T-helper 17 cell (primary cell): Measurements from ENCODE around the gene F5. TPM values are rescaled to one million over a fixed set of nuclear protein-coding genes. Genes with fewer than 3 reads are reported as not detected.

Source experiments
- ATAC-seq: fragments of 150-1000 bp; cut with Tn5 transposase; 2 replicates; pipeline ENCODE4 v1.10.0; 2021; ENCODE audit warnings: mild to moderate bottlenecking, moderate library complexity
- DNase-seq, 3 donors: peaks; one replicate each; pipeline versions ENCODE4 v3.0.0 to v3.0.0-alpha.2; 2020 to 2021
- H3K9me3 ChIP-seq: one replicate; pipeline ENCODE4 v1.7.0; 2013; ENCODE audit warnings: low read length, mild to moderate bottlenecking; ENCODE audit not compliant: control insufficient read depth, poor library complexity, severe bottlenecking
- H3K27ac Mint-ChIP-seq: one replicate; pipeline ENCODE4 v1.8.0; 2022; ENCODE audit warnings: mild to moderate bottlenecking, moderate library complexity, mixed read lengths
- H3K27me3 Mint-ChIP-seq: one replicate; pipeline ENCODE4 v1.8.0; 2022; ENCODE audit warnings: mixed read lengths
- H3K36me3 Mint-ChIP-seq: one replicate; pipeline ENCODE4 v1.8.0; 2022; ENCODE audit warnings: low read depth, mixed read lengths
- H3K4me1 Mint-ChIP-seq: one replicate; pipeline ENCODE4 v1.8.0; 2022; ENCODE audit warnings: mild to moderate bottlenecking, mixed read lengths
- H3K4me3 Mint-ChIP-seq: one replicate; pipeline ENCODE4 v1.8.0; 2022; ENCODE audit warnings: mild to moderate bottlenecking, moderate library complexity, mixed read lengths
- total RNA-seq, 4 donors: library from RNA in 2 of 4; stranded (reverse) in 2 of 4; gene quantifications; one replicate each; pipeline ENCODE4 v1.2.3 and lab custom pipeline; 2022 to 2026

Gene F5
- total RNA-seq, 2 donors from 2014 or later, result 24.3 to 33.0 TPM

- peaks cover 4% of the 10 kb centered on the region for H3K36me3 Mint-ChIP-seq
- ATAC-seq (peak; percentile 99), DNase-seq (peak; percentile 84 to 88 (median 86))
- peaks cover 29% of the 10 kb centered on the region for H3K4me1 Mint-ChIP-seq
- peak within 1 kb of the TSS; percentile 91 for H3K27ac Mint-ChIP-seq
- H3K4me3 Mint-ChIP-seq, result peak within 1 kb of the TSS; percentile 98
- H3K9me3 ChIP-seq, result no peaks in the 10 kb centered on the region
- H3K27me3 Mint-ChIP-seq, result peaks cover 15% of the 10 kb centered on the region
Measured at GRCh38 chr1:169485431-169486280, 100.6 kb downstream of the F5 start, which contains the start of gene SLC19A2. Gene SLC19A2, minus strand, starts transcription at chr1:169485944. Its CDS starts 178 bp downstream, at chr1:169485766.

GRCh38 chr1:169484683-169485430 is 101.4 kb downstream of the F5 start:
- H3K27ac Mint-ChIP-seq, result peak overlapping the region; percentile 91
- peaks cover 31% of the 10 kb centered on the region for H3K4me1 Mint-ChIP-seq
- DNase-seq (no peak), ATAC-seq (peak; percentile 24)
- no peaks in the 10 kb centered on the region for H3K9me3 ChIP-seq
- peak overlapping the region; percentile 98 for H3K4me3 Mint-ChIP-seq
- peaks cover 15% of the 10 kb centered on the region for H3K27me3 Mint-ChIP-seq
- peaks cover 4% of the 10 kb centered on the region for H3K36me3 Mint-ChIP-seq

DNA sequence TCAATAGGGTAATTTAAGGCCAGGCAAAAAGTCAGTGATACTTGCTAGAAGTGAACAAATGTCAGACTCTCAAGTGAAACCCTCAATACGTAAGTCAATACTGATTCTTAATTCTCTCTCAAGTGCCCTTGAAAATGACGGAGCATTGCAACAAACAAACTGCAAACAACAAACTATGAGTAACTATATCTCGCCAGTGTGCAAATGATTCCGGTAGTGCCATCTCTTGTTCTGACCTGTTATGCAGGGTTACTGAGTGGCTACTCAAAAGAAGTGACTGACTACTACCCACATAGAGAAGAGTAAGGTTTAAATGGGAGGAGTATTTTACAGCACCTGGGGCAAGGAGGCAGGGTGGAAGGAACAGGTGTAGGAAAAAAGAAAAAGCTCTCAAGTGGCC is 102.2 kb downstream of the F5 start:
- Mint-ChIP-seq H3K27me3 (peaks cover 15% of the 10 kb centered on the region), H3K27ac (no peak overlapping the region), H3K4me1 (peaks cover 33% of the 10 kb centered on the region), H3K4me3 (peak overlapping the region; percentile 98), H3K36me3 (peaks cover 4% of the 10 kb centered on the region)
- no peaks in the 10 kb centered on the region for H3K9me3 ChIP-seq
- ATAC-seq (no peak), DNase-seq (no peak)

- peak overlapping the region; percentile 98 for H3K4me3 Mint-ChIP-seq
- H3K27me3 Mint-ChIP-seq, result peaks cover 15% of the 10 kb centered on the region
- peaks cover 4% of the 10 kb centered on the region for H3K36me3 Mint-ChIP-seq
- H3K9me3 ChIP-seq, result no peaks in the 10 kb centered on the region
- H3K27ac Mint-ChIP-seq, result no peak overlapping the region
- ATAC-seq (no peak), DNase-seq (no peak)
- peaks cover 33% of the 10 kb centered on the region for H3K4me1 Mint-ChIP-seq
Measured at GRCh38 chr1:169483500-169483966, 102.7 kb downstream of the F5 start.

- no peaks in the 10 kb centered on the region for H3K27me3 Mint-ChIP-seq
- peaks cover 22% of the 10 kb centered on the region for H3K4me1 Mint-ChIP-seq
- no peak overlapping the region for H3K4me3 Mint-ChIP-seq
- H3K27ac Mint-ChIP-seq, result no peak overlapping the region
- no peaks in the 10 kb centered on the region for H3K9me3 ChIP-seq
- DNase-seq (no peak), ATAC-seq (no peak)
- H3K36me3 Mint-ChIP-seq, result no peaks in the 10 kb centered on the region
Measured at GRCh38 chr1:169479363-169480066, 106.8 kb downstream of the F5 start.

DNA sequence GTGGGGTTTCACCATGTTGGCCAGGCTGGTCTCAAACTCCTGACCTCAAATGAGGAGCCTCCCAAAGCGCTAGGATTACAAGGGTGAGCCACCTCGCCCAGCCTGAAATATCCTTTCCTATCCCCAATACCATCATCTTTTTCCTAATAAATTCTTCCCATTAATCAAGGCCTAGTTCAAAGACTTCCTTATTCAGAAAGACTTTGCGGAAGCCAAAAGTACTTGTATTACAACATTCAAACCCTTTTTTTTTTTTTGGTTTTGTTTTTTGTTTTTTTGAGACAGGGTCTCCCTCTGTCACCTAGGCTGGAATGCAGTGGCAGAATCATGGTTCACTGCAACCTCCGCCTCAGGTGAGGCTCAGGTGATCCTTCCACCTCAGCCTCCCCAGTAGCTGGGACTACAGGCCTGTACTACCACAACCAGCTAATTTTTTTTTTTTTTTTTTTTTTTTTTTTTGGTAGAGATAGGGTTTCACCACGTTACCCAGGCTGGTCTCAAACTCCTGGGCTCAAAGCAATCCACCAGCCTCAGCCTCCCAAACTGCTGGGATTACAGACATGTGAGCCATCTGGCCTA is 108.1 kb downstream of the F5 start:
- Mint-ChIP-seq H3K27ac (peak overlapping the region; percentile 60), H3K36me3 (no peaks in the 10 kb centered on the region), H3K4me3 (no peak overlapping the region), H3K4me1 (peaks cover 18% of the 10 kb centered on the region), H3K27me3 (no peaks in the 10 kb centered on the region)
- ATAC-seq, result no peak
- no peak for DNase-seq
- no peaks in the 10 kb centered on the region for H3K9me3 ChIP-seq

DNA sequence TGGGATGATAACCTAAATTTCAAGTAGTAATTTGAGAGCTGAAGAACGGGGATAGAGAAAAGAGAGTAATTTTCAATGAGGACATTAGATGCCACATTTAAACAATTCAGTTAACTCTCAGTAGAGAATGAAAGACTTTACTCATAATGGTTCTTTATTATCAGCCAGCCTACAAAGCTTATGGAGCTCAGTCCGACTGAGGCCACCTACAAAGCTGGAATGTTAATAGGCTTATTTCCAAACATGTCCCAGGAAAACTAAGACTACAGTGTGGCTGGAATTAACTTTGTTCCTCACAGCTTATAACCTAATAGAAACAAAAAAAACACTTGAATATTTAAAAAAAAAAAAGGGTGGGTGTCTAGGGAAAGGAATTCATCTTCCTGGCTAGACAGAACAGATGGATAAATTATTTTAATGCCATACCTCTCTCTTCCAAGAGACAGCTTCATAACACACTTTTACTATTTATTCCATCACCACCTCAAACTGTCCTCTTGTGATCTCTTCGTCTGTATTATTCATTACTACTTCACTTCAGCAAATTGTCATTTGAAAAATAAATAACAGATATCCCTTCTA is 110.4 kb downstream of the F5 start:
- DNase-seq, result no peak
- H3K4me1 Mint-ChIP-seq, result peaks cover 12% of the 10 kb centered on the region
- no peaks in the 10 kb centered on the region for H3K9me3 ChIP-seq
- no peak overlapping the region for H3K27ac Mint-ChIP-seq
- no peaks in the 10 kb centered on the region for H3K36me3 Mint-ChIP-seq
- no peak overlapping the region for H3K4me3 Mint-ChIP-seq
- ATAC-seq, result no peak
- no peaks in the 10 kb centered on the region for H3K27me3 Mint-ChIP-seq

DNA sequence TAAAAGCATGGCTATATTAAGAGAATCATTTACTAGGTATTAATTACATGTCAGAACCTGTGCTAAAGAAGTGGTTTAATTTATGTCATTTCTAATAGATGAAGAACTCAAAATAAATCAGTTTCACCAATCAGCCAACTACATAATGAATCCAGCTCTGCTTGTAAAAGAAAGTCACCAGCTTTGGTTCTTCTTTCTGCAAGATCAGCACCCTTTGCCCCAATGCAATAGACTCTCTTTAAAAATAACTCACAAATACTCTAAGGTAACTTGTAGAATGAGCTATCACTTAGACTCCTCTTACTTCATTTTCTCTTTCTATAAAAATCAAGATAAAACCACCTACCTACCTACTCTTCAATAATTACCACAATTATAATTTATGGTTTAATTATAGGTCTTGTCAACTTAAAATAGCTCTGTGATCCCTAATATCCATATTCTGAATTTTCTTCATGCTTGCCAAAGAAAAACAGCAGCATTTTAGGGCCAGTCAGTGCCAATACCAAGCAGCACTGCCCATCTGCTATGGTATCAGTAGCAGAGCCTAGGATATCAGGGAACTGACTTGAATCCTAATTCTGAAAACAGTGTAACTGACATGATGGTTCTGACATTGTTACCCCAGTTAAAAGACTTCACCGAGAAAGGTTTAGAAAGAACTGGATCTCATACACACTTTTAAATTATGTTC is 111.8 kb downstream of the F5 start:
- no peaks in the 10 kb centered on the region for H3K27me3 Mint-ChIP-seq

GRCh38 chr1:169473347-169473746 is 112.9 kb downstream of the F5 start:
- H3K4me1 Mint-ChIP-seq, result peaks cover 7% of the 10 kb centered on the region
- H3K36me3 Mint-ChIP-seq, result no peaks in the 10 kb centered on the region
- H3K27ac Mint-ChIP-seq, result no peak overlapping the region
- DNase-seq, result no peak
- no peak for ATAC-seq
- no peaks in the 10 kb centered on the region for H3K9me3 ChIP-seq
- H3K4me3 Mint-ChIP-seq, result no peak overlapping the region
- H3K27me3 Mint-ChIP-seq, result no peaks in the 10 kb centered on the region

More for the DNA sequence above, 111.8 kb downstream of the F5 start:
- Mint-ChIP-seq H3K4me3 (no peak overlapping the region), H3K4me1 (peaks cover 7% of the 10 kb centered on the region), H3K27ac (no peak overlapping the region), H3K36me3 (no peaks in the 10 kb centered on the region)
- ATAC-seq, result no peak
- DNase-seq, result no peak
- H3K9me3 ChIP-seq, result no peaks in the 10 kb centered on the region

- ATAC-seq (no peak), DNase-seq (no peak)
- H3K9me3 ChIP-seq, result no peaks in the 10 kb centered on the region
- peaks cover 7% of the 10 kb centered on the region for H3K4me1 Mint-ChIP-seq
- H3K36me3 Mint-ChIP-seq, result no peaks in the 10 kb centered on the region
- H3K4me3 Mint-ChIP-seq, result no peak overlapping the region
- no peak overlapping the region for H3K27ac Mint-ChIP-seq
- H3K27me3 Mint-ChIP-seq, result no peaks in the 10 kb centered on the region
Measured at GRCh38 chr1:169472738-169473137, 113.5 kb downstream of the F5 start.

DNA sequence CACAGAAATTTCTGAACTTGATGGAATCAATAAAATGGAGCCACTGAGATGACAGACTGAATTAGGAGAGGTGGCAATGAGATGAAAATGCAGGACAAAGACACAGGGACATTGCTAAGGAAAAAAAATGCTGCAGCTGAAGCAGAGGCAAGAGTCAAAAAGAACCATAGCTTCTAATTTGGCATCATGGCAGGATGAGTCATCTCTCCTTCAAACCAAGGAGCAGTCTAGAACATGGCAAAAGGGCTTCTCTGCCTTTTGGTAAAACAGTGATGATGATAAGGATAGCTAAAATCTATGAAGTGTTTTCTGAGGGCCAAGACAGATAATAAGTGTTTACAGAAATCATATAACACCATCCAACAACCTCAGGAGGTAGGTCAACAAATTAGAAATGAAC is 117.3 kb downstream of the F5 start:
- DNase-seq (no peak), ATAC-seq (no peak)
- Mint-ChIP-seq H3K4me1 (no peaks in the 10 kb centered on the region), H3K27ac (no peak overlapping the region), H3K4me3 (no peak overlapping the region), H3K27me3 (no peaks in the 10 kb centered on the region), H3K36me3 (peaks cover 3% of the 10 kb centered on the region)
- no peaks in the 10 kb centered on the region for H3K9me3 ChIP-seq
